Endodermal cell (in vitro differentiated cells): Measurements from ENCODE around the gene UBE2J1. TPM values are rescaled to one million over a fixed set of nuclear protein-coding genes. Genes with fewer than 3 reads are reported as not detected.

Experiments
- DNase-seq: peaks from one replicate; pipeline ENCODE4 v3.0.0-alpha.2; 2017
- H3K27ac ChIP-seq: 2 replicates; pipeline ENCODE4 v1.5.1; 2013; ENCODE audit warnings: mild to moderate bottlenecking, low read depth, low read length, moderate library complexity
- H3K27me3 ChIP-seq: 2 replicates; pipeline ENCODE4 v1.6.1; 2013; ENCODE audit warnings: mild to moderate bottlenecking, low read length, moderate library complexity; ENCODE audit not compliant: insufficient read depth, control insufficient read depth, poor library complexity, severe bottlenecking
- H3K36me3 ChIP-seq: 2 replicates; pipeline ENCODE4 v1.7.0; 2013; ENCODE audit warnings: mild to moderate bottlenecking, low read length, moderate library complexity; ENCODE audit not compliant: control insufficient read depth, insufficient read depth
- H3K4me1 ChIP-seq: one replicate; pipeline ENCODE4 v1.7.0; 2013; ENCODE audit warnings: low read length; ENCODE audit not compliant: control insufficient read depth, insufficient read depth
- H3K4me3 ChIP-seq: 2 replicates; pipeline ENCODE4 v1.5.1; 2013; ENCODE audit warnings: mild to moderate bottlenecking, low read length, moderate library complexity
- H3K9ac ChIP-seq: 2 replicates; pipeline ENCODE4 v1.6.1; 2013; ENCODE audit warnings: mild to moderate bottlenecking, low read length, moderate library complexity; ENCODE audit not compliant: poor library complexity, severe bottlenecking; ENCODE audit errors: extremely low read depth
- H3K9me3 ChIP-seq: 2 replicates; pipeline ENCODE4 v1.6.1; 2013; ENCODE audit warnings: mild to moderate bottlenecking, low read length, moderate library complexity; ENCODE audit not compliant: control insufficient read depth
- H3K27ac Mint-ChIP-seq: 2 replicates; pipeline ENCODE4 v1.8.0; 2020; ENCODE audit warnings: mixed read lengths
- H3K27me3 Mint-ChIP-seq: 2 replicates; pipeline ENCODE4 v1.8.0; 2021; ENCODE audit warnings: mild to moderate bottlenecking, mixed read lengths; ENCODE audit not compliant: insufficient read depth
- H3K36me3 Mint-ChIP-seq: 2 replicates; pipeline ENCODE4 v1.8.0; 2020; ENCODE audit warnings: low read depth, mixed read lengths
- H3K4me1 Mint-ChIP-seq: 2 replicates; pipeline ENCODE4 v1.8.0; 2020; ENCODE audit warnings: mixed read lengths
- H3K4me3 Mint-ChIP-seq: 2 replicates; pipeline ENCODE4 v1.8.0; 2020; ENCODE audit warnings: mild to moderate bottlenecking, moderate library complexity, mixed read lengths
- H3K9me3 Mint-ChIP-seq: 2 replicates; pipeline ENCODE4 v1.8.0; 2020; ENCODE audit warnings: mild to moderate bottlenecking, mixed read lengths
- WGBS, 2 experiments: methylation state at CpG; one replicate each; pipeline versions ENCODE4 v1.1.5 to v1.1.7; 2013; ENCODE audit warnings: missing lambda C conversion rate in 2 of 2, mixed read lengths in 1 of 2; ENCODE audit not compliant: insufficient coverage in 1 of 2, insufficient read length in 1 of 2; 5-methylcytosine and 5-hydroxymethylcytosine counted together
- total RNA-seq, 2 donors: library from RNA; stranded (reverse); fragmentation: NEBNext Ultra II Directional in 1 of 2; extraction: Animal tissue kit (Norgen Biotek cat#: 25700) in 1 of 2; gene quantifications; 2 replicates in 1 of 2; 3 replicates in 1 of 2; pipeline ENCODE4 v1.2.1, GENCODE V29; 2021
- TF ChIP-seq, protein P1 (sequence below): fragments of 200-600 bp; sonication (generic); conservative IDR thresholded peaks from 2 replicates; pipeline ENCODE4 v1.5.0; 2021; ENCODE audit warnings: antibody characterized with exemption, mild to moderate bottlenecking

The UBE2J1 gene
- total RNA-seq, 2 donors from 2014 or later = 20.1 to 21.9 TPM

DNA sequence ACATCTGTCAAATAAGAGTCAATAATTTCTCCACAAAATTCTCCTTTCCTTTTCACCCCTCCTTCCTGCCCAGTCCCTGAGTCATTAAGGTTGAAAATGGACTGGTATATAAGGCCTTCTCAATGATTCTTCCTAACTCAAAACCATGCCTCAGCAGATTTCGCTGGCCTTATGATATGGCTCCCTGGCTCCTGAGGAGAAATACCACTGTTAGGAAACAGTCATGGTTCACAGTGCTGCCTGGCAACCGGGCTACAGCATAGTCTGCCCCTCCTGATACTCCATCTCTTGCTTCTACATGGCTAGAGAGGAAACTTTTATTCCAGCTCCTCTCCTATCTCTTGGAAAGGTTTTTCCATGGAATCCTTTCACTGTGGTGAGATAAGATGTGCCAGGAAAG lies 4.7 kb downstream of the UBE2J1 start:
- Mint-ChIP-seq H3K36me3 (peaks cover 5% of the 10 kb centered on the region), H3K9me3 (no peaks in the 10 kb centered on the region), H3K4me3 (no peak overlapping the region), H3K27me3 (no peaks in the 10 kb centered on the region), H3K27ac (no peak overlapping the region), H3K4me1 (peaks cover 46% of the 10 kb centered on the region)
- H3K9me3 ChIP-seq = no peaks in the 10 kb centered on the region
- TF ChIP-seq, protein P1, sequence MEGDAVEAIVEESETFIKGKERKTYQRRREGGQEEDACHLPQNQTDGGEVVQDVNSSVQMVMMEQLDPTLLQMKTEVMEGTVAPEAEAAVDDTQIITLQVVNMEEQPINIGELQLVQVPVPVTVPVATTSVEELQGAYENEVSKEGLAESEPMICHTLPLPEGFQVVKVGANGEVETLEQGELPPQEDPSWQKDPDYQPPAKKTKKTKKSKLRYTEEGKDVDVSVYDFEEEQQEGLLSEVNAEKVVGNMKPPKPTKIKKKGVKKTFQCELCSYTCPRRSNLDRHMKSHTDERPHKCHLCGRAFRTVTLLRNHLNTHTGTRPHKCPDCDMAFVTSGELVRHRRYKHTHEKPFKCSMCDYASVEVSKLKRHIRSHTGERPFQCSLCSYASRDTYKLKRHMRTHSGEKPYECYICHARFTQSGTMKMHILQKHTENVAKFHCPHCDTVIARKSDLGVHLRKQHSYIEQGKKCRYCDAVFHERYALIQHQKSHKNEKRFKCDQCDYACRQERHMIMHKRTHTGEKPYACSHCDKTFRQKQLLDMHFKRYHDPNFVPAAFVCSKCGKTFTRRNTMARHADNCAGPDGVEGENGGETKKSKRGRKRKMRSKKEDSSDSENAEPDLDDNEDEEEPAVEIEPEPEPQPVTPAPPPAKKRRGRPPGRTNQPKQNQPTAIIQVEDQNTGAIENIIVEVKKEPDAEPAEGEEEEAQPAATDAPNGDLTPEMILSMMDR = no peak
- H3K4me1 ChIP-seq = no peaks in the 10 kb centered on the region
- H3K9ac ChIP-seq = no peak overlapping the region
- no peaks in the 10 kb centered on the region for H3K27me3 ChIP-seq
- H3K4me3 ChIP-seq = no peak overlapping the region
- no peak for DNase-seq
- H3K27ac ChIP-seq = peak overlapping the region; percentile 36
- WGBS, 2 experiments = 82 to 89% methylated on average over 2 of the region's 2 CpGs
- H3K36me3 ChIP-seq = no peaks in the 10 kb centered on the region

DNA sequence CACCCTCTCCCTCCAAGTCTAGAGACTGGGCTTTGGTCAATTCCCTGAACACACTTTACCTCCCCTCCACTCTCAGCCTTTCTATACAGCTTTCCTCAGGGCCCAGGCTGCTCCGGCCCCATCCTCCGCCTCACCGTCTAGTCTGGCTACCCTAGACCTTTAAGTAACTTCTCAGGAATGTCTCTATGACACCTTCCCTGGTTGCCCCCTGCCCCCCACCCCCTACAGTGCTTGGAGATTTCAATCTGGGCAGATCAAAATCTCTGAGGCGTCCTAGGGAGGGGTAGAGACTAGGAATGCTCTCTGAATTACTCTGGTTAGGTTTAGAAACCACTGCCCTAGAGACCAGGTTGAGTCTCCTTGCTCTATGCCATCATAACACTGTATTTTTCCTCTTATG lies 6.1 kb downstream of the UBE2J1 start:
- no peaks in the 10 kb centered on the region for H3K4me1 ChIP-seq
- no peaks in the 10 kb centered on the region for H3K27me3 ChIP-seq
- H3K9me3 ChIP-seq = no peaks in the 10 kb centered on the region
- Mint-ChIP-seq H3K4me3 (no peak overlapping the region), H3K27me3 (no peaks in the 10 kb centered on the region), H3K9me3 (no peaks in the 10 kb centered on the region), H3K36me3 (peaks cover 13% of the 10 kb centered on the region), H3K27ac (peak overlapping the region; percentile 16), H3K4me1 (peaks cover 41% of the 10 kb centered on the region)
- no peak overlapping the region for H3K9ac ChIP-seq
- H3K36me3 ChIP-seq = peaks cover 10% of the 10 kb centered on the region
- TF ChIP-seq, protein P1 = no peak
- WGBS, 2 experiments = 40 to 70% methylated on average over 1 to 4 of the region's 4 CpGs
- peak; percentile 78 for DNase-seq
- H3K27ac ChIP-seq = no peak overlapping the region
- H3K4me3 ChIP-seq = no peak overlapping the region

DNA sequence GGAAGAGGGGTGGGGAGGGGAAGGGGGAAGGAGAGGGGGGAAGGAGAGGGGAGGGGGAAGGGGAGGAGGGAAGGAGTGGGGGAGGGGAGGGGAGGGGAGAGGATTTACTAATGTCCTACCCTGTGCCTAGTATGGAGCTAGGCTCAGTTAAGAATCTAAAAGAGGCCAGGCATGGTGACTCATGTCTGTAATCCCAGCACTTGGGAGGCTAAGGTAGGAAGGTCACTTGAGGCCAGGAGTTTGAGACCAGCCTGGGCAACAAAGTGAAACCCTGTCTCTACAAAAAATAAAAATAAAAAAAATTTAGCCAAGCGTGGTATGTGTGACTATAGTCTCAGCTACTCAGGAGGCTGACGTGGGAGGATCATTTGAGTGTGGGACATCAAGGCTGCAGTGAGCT lies 13.0 kb downstream of the UBE2J1 start:
- TF ChIP-seq, protein P1 = no peak
- H3K36me3 Mint-ChIP-seq = peaks cover 40% of the 10 kb centered on the region
- peaks cover 3% of the 10 kb centered on the region for H3K4me1 Mint-ChIP-seq
- WGBS, 2 experiments = 83 to 100% methylated on average over 2 of the region's 2 CpGs
- no peaks in the 10 kb centered on the region for H3K9me3 ChIP-seq
- no peak overlapping the region for H3K27ac ChIP-seq
- no peak overlapping the region for H3K4me3 ChIP-seq
- H3K27me3 Mint-ChIP-seq = no peaks in the 10 kb centered on the region
- peaks cover 66% of the 10 kb centered on the region for H3K36me3 ChIP-seq
- no peak overlapping the region for H3K27ac Mint-ChIP-seq
- no peaks in the 10 kb centered on the region for H3K4me1 ChIP-seq
- no peaks in the 10 kb centered on the region for H3K27me3 ChIP-seq
- no peaks in the 10 kb centered on the region for H3K9me3 Mint-ChIP-seq
- no peak overlapping the region for H3K4me3 Mint-ChIP-seq
- DNase-seq = no peak
- H3K9ac ChIP-seq = no peak overlapping the region
